Activated naive CD4-positive, alpha-beta T cell treated with anti-CD3 and anti-CD28 coated beads for 36 hours (primary cell): ENCODE results near the gene CES3. TPM values are rescaled to one million over a fixed set of nuclear protein-coding genes. Genes with fewer than 3 reads are reported as not detected.

Experiments used
- CTCF ChIA-PET: fragments of 350-600 bp; sonication (Branson Sonifier 250); formaldehyde crosslinking; loops from one replicate; lab custom pipeline; 2021; ENCODE audit warnings: antibody characterized with exemption; lab: Charles Lee
- DNase-seq: peaks from one replicate; pipeline ENCODE4 v3.0.0-alpha.2; 2020
- H3K27ac Mint-ChIP-seq: one replicate; pipeline ENCODE4 v1.8.0; 2021; ENCODE audit warnings: mild to moderate bottlenecking, mixed read lengths
- H3K27me3 Mint-ChIP-seq: one replicate; pipeline ENCODE4 v1.8.0; 2021; ENCODE audit warnings: low read depth, mixed read lengths
- H3K36me3 Mint-ChIP-seq: one replicate; pipeline ENCODE4 v1.8.0; 2021; ENCODE audit warnings: low read depth, mixed read lengths
- H3K4me1 Mint-ChIP-seq: one replicate; pipeline ENCODE4 v1.8.0; 2021; ENCODE audit warnings: low read depth, mixed read lengths
- H3K4me3 Mint-ChIP-seq: one replicate; pipeline ENCODE4 v1.8.0; 2021; ENCODE audit warnings: mild to moderate bottlenecking, moderate library complexity, mixed read lengths
- H3K9me3 Mint-ChIP-seq: one replicate; pipeline ENCODE4 v1.8.0; 2021; ENCODE audit warnings: mixed read lengths
- intact Hi-C: fragments of 100-400 bp; cut with micrococcal nuclease; formaldehyde crosslinking; loops from one replicate; pipeline ENCODE4 v1.15.1; 2023
- total RNA-seq, 2 experiments: library from RNA; stranded (reverse); gene quantifications; one replicate each; pipeline ENCODE4 v1.2.3, GENCODE V29; 2021

Gene CES3
- total RNA-seq, 2 experiments from 2014 or later: 0.17 to 0.55 TPM

GRCh38 chr16:66920924-66921680 lies 40.0 kb upstream of the CES3 start:
- intact Hi-C loops: no loop called here
- peaks cover 24% of the 10 kb centered on the region for H3K27me3 Mint-ChIP-seq
- DNase-seq: no peak
- H3K4me1 Mint-ChIP-seq: peaks cover 7% of the 10 kb centered on the region
- no peaks in the 10 kb centered on the region for H3K36me3 Mint-ChIP-seq
- no peak overlapping the region for H3K4me3 Mint-ChIP-seq
- CTCF ChIA-PET: interaction anchor here (0.6 to 1.7 kb wide), 4 partner anchors 9 to 91 kb away, joined by 3 to 6 read pairs (median 3); no protein-coding TSS in a partner anchor
- H3K9me3 Mint-ChIP-seq: no peaks in the 10 kb centered on the region
- H3K27ac Mint-ChIP-seq: no peak overlapping the region

DNA sequence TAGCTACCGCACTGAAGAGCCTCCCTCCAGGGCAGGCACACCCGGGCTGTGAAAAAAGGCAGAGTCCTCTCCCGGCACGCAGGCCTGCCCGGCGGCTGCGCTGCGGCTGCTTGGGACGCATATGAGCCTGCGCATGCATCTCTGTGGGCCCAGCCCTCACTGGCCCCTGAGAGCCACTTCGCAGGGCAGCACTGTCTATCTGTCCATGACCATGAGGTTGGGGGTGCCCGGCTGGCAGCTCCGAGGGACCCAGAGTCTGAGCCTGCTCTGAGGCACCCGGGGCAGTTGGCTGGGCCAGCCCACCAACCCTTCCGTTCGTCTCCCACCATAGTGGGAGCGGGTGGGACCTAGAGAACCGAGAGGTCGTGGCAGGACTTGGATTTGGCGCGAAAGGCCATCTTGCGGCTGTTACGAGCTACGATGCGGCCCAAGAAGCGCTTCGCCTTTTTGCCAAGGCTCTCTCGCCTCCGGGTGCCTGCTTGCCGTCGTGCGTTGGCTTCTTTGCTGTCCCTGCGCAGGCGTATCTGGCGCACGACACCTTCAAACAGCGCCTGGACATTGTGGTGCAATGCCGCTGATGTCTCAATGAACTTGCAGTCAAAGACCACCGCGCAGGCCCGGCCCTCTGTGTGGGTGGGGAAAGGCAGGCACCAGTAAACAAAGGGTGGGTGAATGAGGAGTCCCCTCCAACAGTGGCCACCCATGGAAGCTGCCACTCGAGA lies 39.2 kb upstream of the CES3 start:
- H3K36me3 Mint-ChIP-seq: no peaks in the 10 kb centered on the region
- DNase-seq: no peak
- intact Hi-C loops: no loop called here
- H3K9me3 Mint-ChIP-seq: no peaks in the 10 kb centered on the region
- CTCF ChIA-PET: interaction anchor here (0.6 to 1.7 kb wide), 5 partner anchors 10 to 92 kb away, joined by 3 to 7 read pairs (median 3); no protein-coding TSS in a partner anchor
- H3K27ac Mint-ChIP-seq: no peak overlapping the region
- no peak overlapping the region for H3K4me3 Mint-ChIP-seq
- H3K4me1 Mint-ChIP-seq: peaks cover 7% of the 10 kb centered on the region
- H3K27me3 Mint-ChIP-seq: peaks cover 24% of the 10 kb centered on the region

- no peak for DNase-seq
- Mint-ChIP-seq H3K4me3 (no peak overlapping the region), H3K9me3 (no peaks in the 10 kb centered on the region), H3K27me3 (peaks cover 24% of the 10 kb centered on the region), H3K27ac (no peak overlapping the region), H3K4me1 (peaks cover 8% of the 10 kb centered on the region), H3K36me3 (no peaks in the 10 kb centered on the region)
- CTCF ChIA-PET: interaction anchor here (1.6 kb wide), 1 partner anchor 10 kb away, joined by 7 read pairs; no protein-coding TSS in a partner anchor
- intact Hi-C loops: no loop called here
Observed at GRCh38 chr16:66923247-66923731, 37.8 kb upstream of the CES3 start.

- H3K4me1 Mint-ChIP-seq: peaks cover 10% of the 10 kb centered on the region
- DNase-seq: no peak
- CTCF ChIA-PET: interaction anchor here (1.6 kb wide), 1 partner anchor 9 kb away, joined by 7 read pairs; no protein-coding TSS in a partner anchor
Observed at GRCh38 chr16:66923866-66924265, 37.2 kb upstream of the CES3 start.

DNA sequence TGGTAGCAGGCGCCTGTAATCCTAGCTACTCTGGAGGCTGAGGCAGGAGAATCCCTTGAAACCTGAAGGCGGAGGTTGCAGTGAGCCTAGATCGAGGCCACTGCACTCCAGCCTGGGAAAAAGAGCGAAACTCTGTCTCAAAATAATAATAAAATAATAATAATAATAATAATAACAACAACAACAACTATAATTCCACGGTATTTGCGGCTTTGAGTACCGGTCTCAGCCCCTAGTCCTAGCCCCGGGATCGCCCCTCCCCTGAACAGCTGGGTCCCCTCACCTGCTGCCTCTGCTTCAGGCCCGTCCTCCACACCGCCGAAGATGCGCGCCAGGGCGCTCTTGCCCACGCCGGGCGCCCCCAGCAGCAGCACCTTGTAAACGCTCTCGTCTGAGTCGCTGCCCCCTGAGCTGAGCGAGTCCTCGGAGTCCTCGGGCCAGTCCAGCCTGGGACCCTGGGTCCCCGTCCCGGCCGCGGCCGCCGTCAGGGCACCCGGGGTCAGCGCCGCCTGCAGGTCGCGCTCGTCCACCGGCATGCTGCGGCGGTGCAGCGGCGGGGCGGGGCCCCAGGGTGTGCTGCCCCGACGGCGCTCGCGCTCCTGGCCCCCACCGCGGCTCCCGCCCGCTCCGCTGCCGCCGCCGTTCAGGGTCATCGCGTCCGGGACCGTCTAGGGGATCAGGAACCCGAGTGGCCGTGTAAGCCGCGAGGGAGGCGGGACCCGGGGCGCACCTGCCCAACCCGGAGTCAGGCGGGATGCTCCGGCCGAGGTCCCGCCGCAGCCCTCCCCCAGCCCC lies 36.3 kb upstream of the CES3 start:
- Mint-ChIP-seq H3K36me3 (no peaks in the 10 kb centered on the region), H3K4me3 (peak overlapping the region; percentile 66), H3K9me3 (no peaks in the 10 kb centered on the region), H3K4me1 (peaks cover 10% of the 10 kb centered on the region), H3K27me3 (peaks cover 24% of the 10 kb centered on the region), H3K27ac (no peak overlapping the region)
- intact Hi-C loops: loop anchor here (2.0 to 5.0 kb wide), 2 partner anchors 94 to 517 kb away; partner anchors contain the start of gene NAE1
- CTCF ChIA-PET: interaction anchor here (0.6 to 1.6 kb wide), 3 partner anchors 8 to 29 kb away, joined by 3 to 7 read pairs (median 3); no protein-coding TSS in a partner anchor
- peak; percentile 42 for DNase-seq

More at GRCh38 chr16:66923866-66924265, 37.2 kb upstream of the CES3 start:
- Mint-ChIP-seq H3K27me3 (peaks cover 24% of the 10 kb centered on the region), H3K36me3 (no peaks in the 10 kb centered on the region), H3K4me3 (no peak overlapping the region), H3K9me3 (no peaks in the 10 kb centered on the region), H3K27ac (no peak overlapping the region)
- intact Hi-C loops: loop anchor here (2.0 kb wide), 1 partner anchor 93 kb away; the partner anchor contains the start of gene NAE1

DNA sequence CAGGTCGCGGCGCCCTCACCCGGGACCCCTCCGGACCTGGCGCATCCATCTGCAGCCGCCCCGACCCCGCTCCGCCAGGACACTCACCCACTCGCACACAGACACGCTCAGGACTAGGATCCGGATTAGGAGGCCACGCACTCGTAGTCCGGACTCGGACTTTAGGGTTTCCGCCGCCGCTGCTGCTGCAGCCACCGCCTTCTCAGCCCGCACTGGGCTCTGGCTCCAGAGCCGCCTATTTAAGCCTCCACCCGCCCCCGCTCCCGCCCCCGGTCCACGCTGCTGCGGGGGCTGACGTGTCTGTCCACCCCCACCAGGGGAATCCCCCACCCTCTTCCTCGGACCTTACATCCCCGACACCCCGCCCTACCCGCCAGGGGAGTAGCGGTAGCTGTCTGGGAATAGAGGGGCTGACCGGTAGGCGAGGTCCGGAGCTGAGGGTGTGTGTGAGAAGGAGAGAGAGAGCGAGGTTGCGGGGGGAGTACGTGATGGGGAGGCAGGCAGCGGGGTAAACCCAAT lies 35.7 kb upstream of the CES3 start, which contains the start of gene RRAD:
TSS of gene RRAD (minus strand) at position 214 of the 519 bp plus-strand sequence. CDS start 356 bp downstream, outside the sequence.
- no peaks in the 10 kb centered on the region for H3K9me3 Mint-ChIP-seq
- intact Hi-C loops: loop anchor here (2.0 to 5.0 kb wide), 2 partner anchors 95 to 518 kb away; partner anchors contain the start of gene NAE1
- H3K4me1 Mint-ChIP-seq: peaks cover 10% of the 10 kb centered on the region
- no peak for DNase-seq
- no peaks in the 10 kb centered on the region for H3K36me3 Mint-ChIP-seq
- CTCF ChIA-PET: interaction anchor here (1.0 to 4.0 kb wide), 4 partner anchors 29 to 52 kb away, joined by 3 to 44 read pairs (median 4); no protein-coding TSS in a partner anchor
- H3K4me3 Mint-ChIP-seq: peak within 1 kb of the TSS; percentile 66
- H3K27ac Mint-ChIP-seq: no peak within 1 kb of the TSS
- H3K27me3 Mint-ChIP-seq: peaks cover 24% of the 10 kb centered on the region

DNA sequence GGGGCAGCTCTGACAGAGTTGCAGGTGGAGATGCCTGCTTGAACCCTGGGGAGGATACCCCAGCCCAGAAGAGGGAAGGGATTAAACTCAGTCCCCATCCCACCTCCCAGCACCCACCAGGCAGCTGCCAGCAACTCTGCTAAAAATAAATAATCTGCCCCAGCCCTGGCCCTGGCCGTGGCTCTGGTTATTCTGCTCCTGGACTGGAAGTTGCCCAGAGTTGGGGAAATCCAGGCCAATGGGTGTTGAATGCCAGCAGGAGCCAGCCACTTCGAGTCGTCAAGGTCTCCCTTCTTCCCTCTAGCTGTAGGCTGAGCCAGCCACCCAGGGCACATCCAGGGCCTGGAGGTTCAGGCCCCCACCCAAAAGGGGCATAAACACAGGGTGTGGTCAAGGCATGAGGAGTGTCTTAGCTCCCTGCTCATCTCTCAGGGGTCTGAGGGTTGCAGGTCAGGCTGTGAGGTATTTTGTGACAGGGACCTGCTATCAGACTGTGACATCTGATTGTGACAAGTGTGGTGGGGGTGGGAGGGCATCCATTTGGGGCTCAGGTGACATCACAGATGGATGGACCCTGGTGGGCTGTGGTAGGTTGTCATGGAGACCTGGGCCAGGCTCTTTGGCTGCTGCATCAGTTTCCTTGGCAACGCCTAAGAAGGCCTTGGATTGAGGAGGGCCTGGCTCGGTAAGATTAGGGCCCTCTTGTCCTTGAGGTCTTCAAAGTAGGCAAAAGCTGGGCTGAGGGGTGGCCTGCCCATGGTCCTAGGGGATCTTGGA lies 34.7 kb upstream of the CES3 start:
- Mint-ChIP-seq H3K9me3 (no peaks in the 10 kb centered on the region), H3K36me3 (no peaks in the 10 kb centered on the region), H3K27ac (no peak overlapping the region), H3K27me3 (peaks cover 24% of the 10 kb centered on the region), H3K4me1 (peaks cover 10% of the 10 kb centered on the region), H3K4me3 (no peak overlapping the region)
- intact Hi-C loops: loop anchor here (5.0 kb wide), 1 partner anchor 519 kb away; no protein-coding TSS in a partner anchor
- CTCF ChIA-PET: interaction anchor here (0.6 to 4.0 kb wide), 5 partner anchors 15 to 58 kb away, joined by 3 to 44 read pairs (median 3); no protein-coding TSS in a partner anchor
- no peak for DNase-seq

GRCh38 chr16:66926961-66927436 lies 34.1 kb upstream of the CES3 start:
- DNase-seq: no peak
- Mint-ChIP-seq H3K4me1 (peaks cover 13% of the 10 kb centered on the region), H3K9me3 (no peaks in the 10 kb centered on the region), H3K27me3 (peaks cover 24% of the 10 kb centered on the region), H3K36me3 (peaks cover 3% of the 10 kb centered on the region), H3K27ac (no peak overlapping the region), H3K4me3 (no peak overlapping the region)
- CTCF ChIA-PET: interaction anchor here (0.6 to 4.0 kb wide), 2 partner anchors 33 to 59 kb away, joined by 3 to 44 read pairs; no protein-coding TSS in a partner anchor
- intact Hi-C loops: loop anchor here (5.0 kb wide), 1 partner anchor 520 kb away; no protein-coding TSS in a partner anchor

GRCh38 chr16:66927918-66928649 lies 33.0 kb upstream of the CES3 start:
- H3K27ac Mint-ChIP-seq: peak overlapping the region; percentile 50
- CTCF ChIA-PET: interaction anchor here (0.6 to 4.0 kb wide), 10 partner anchors 15 to 213 kb away, joined by 3 to 44 read pairs (median 4); partner anchors contain the start of gene NAE1
- intact Hi-C loops: loop anchor here (1.0 to 5.0 kb wide), 2 partner anchors 33 to 521 kb away; no protein-coding TSS in a partner anchor
- peaks cover 23% of the 10 kb centered on the region for H3K27me3 Mint-ChIP-seq
- no peak overlapping the region for H3K4me3 Mint-ChIP-seq
- H3K36me3 Mint-ChIP-seq: peaks cover 3% of the 10 kb centered on the region
- DNase-seq: no peak
- no peaks in the 10 kb centered on the region for H3K9me3 Mint-ChIP-seq
- H3K4me1 Mint-ChIP-seq: peaks cover 22% of the 10 kb centered on the region
